ENCODE measurements around the gene OR8H1. TPM values are rescaled to one million over a fixed set of nuclear protein-coding genes. Genes with fewer than 3 reads are reported as not detected.

OR8H1 gene
- total and polyA plus RNA-seq, 2 of the 13 experiments (the other 11 are each of a cell fraction or from before 2014, with no cell fraction given), result not detected

GRCh38 chr11:56271092-56271491, 21.0 kb downstream of the OR8H1 start:
- Histone ChIP-seq H3K36me3 (replicated peaks in 1 of 2; ENCODE audit: control insufficient read depth in 1 of 2, insufficient read depth in 2 of 2, low read length in 2 of 2) (no peaks in the 10 kb centered on the region), H3K4me3 (replicated peaks in 1 of 3; ENCODE audit: insufficient read depth in 1 of 3, low read depth in 2 of 3, low read length in 3 of 3) (no peak overlapping the region), H3K9ac (ENCODE audit: insufficient read depth, low read depth, low read length) (no peak overlapping the region), H3K9me3 (ENCODE audit: low read length) (peaks cover 62% of the 10 kb centered on the region), H3K4me1 (ENCODE audit: insufficient read depth, low read length) (no peaks in the 10 kb centered on the region), H3K79me2 (ENCODE audit: insufficient read depth, low read length) (no peaks in the 10 kb centered on the region), H3K27ac (ENCODE audit: extremely low read length, insufficient read depth, low read length) (no peak overlapping the region), H3K27me3 (ENCODE audit: control insufficient read depth in 1 of 2, insufficient read depth in 2 of 2, low read length in 2 of 2) (no peaks in the 10 kb centered on the region), H3K4me2 (ENCODE audit: low read depth, low read length) (no peak overlapping the region), H2AFZ (ENCODE audit: low read length) (no peak overlapping the region), H4K20me1 (ENCODE audit: insufficient read depth, low read length) (no peaks in the 10 kb centered on the region)
- no peak for FAIRE-seq
- WGBS (ENCODE audit: low lambda C conversion rate), result 46% methylated on average over 3 of the region's 3 CpGs
- POLR2A ChIA-PET, result no interaction called here
- no peak for ATAC-seq
- intact Hi-C loops (cut with micrococcal nuclease; ENCODE audit: unreplicated experiment) (no loop called here), in situ Hi-C loops (cut with HindIII; ENCODE audit: extremely low pct_ligation_motif_present, low pct_unique_long_range_greater_than_20kb) (no loop called here)
- no peak for DNase-seq (ENCODE audit: low spot score)
- TF ChIP-seq MATR3 (CRISPR knock-in tag; IDR thresholded peaks at IDR 0.05), result no peak
- no peak for TF ChIP-seq ZKSCAN1 (IDR thresholded peaks at IDR 0.05; ENCODE audit: low read length)
- TF ChIP-seq ZNF558 (CRISPR knock-in tag; IDR thresholded peaks at IDR 0.05; ENCODE audit: borderline replicate concordance), result no peak
- no TSS peak for BruUV-seq (replicated peaks)
- CTCF ChIA-PET (ENCODE audit: low intra/inter-chr PET ratio, low total read pairs), result no interaction called here

DNA sequence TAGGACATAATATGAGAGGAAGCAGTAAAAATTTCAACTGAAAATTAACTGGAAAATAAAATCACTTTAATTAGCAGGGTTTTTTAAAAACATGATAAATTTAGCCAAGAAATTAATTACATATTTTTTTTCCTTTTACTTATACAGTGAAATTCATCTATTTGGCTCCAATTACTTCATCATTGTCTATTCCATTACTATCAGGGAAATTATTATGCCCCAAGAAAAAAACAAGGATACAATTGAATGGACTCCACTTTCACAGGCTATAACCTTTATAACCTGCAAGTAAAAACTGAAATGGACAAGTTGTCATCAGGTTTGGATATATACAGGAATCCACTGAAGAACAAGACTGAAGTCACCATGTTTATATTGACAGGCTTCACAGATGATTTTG, 40.1 kb downstream of the OR8H1 start, which contains the start of gene OR5T3:
TSS of gene OR5T3 (plus strand) at position 301 of the 400 bp plus-strand sequence. CDS start at position 301, 0 bp downstream.
- H3K4me1 ChIP-seq (ENCODE audit: insufficient read depth, low read length), result no peaks in the 10 kb centered on the region
- H3K9ac ChIP-seq (ENCODE audit: insufficient read depth, low read depth, low read length), result no peak within 1 kb of the TSS
- H3K27me3 ChIP-seq (ENCODE audit: control insufficient read depth in 1 of 2, insufficient read depth in 2 of 2, low read length in 2 of 2), result no peaks in the 10 kb centered on the region
- ATAC-seq (no peak), FAIRE-seq (no peak), DNase-seq (ENCODE audit: low spot score) (no peak)
- no peaks in the 10 kb centered on the region for H3K36me3 ChIP-seq (replicated peaks in 1 of 2; ENCODE audit: control insufficient read depth in 1 of 2, insufficient read depth in 2 of 2, low read length in 2 of 2)
- intact Hi-C loops (cut with micrococcal nuclease; ENCODE audit: unreplicated experiment), result no loop called here
- H3K4me2 ChIP-seq (ENCODE audit: low read depth, low read length), result no peak within 1 kb of the TSS
- H4K20me1 ChIP-seq (ENCODE audit: insufficient read depth, low read length), result no peaks in the 10 kb centered on the region
- no peak for TF ChIP-seq RBM22 (optimal IDR thresholded peaks at IDR 0.05; ENCODE audit: low read length)
- no peak for TF ChIP-seq TCF12 (IDR thresholded peaks at IDR 0.05)
- TF ChIP-seq TCF12 (CRISPR knock-in tag; IDR thresholded peaks at IDR 0.05), result no peak
- no peak for TF ChIP-seq ZNF333 (CRISPR knock-in tag; IDR thresholded peaks at IDR 0.05; ENCODE audit: borderline replicate concordance)
- TF ChIP-seq SNAPC5 (CRISPR knock-in tag; IDR thresholded peaks at IDR 0.05; ENCODE audit: borderline replicate concordance), result no peak
- no peak within 1 kb of the TSS for H3K4me3 ChIP-seq (replicated peaks in 1 of 3; ENCODE audit: insufficient read depth in 1 of 3, low read depth in 2 of 3, low read length in 3 of 3)
- CTCF ChIA-PET (ENCODE audit: low intra/inter-chr PET ratio, low total read pairs), result no interaction called here
- H3K9me3 ChIP-seq (ENCODE audit: low read length), result peaks cover 50% of the 10 kb centered on the region
- no peak within 1 kb of the TSS for H3K27ac ChIP-seq (ENCODE audit: extremely low read length, insufficient read depth, low read length)
- H3K79me2 ChIP-seq (ENCODE audit: insufficient read depth, low read length), result no peaks in the 10 kb centered on the region
- no TSS peak for BruUV-seq (replicated peaks)
- POLR2A ChIA-PET, result no interaction called here
- in situ Hi-C loops (cut with HindIII; ENCODE audit: extremely low pct_ligation_motif_present, low pct_unique_long_range_greater_than_20kb), result no loop called here
- H2AFZ ChIP-seq (ENCODE audit: low read length), result no peak within 1 kb of the TSS

Other genes with a start within 250 kb of the OR8H1 start
- not detected in 2 replicates for gene OR8I2, start 198.9 kb downstream of the OR8H1 start, total RNA-seq (2016; rRNA removed; fragmentation: Illumina TruSeq; extraction: Trizol)
- gene OR8I2, start 198.9 kb downstream of the OR8H1 start, polyA plus RNA-seq (2011; rRNA removed), result not detected in 2 replicates
- gene OR8H2, start 188.6 kb downstream of the OR8H1 start, total RNA-seq (2016; rRNA removed; fragmentation: Illumina TruSeq; extraction: Trizol), result not detected in 2 replicates
- gene OR8H2, start 188.6 kb downstream of the OR8H1 start, polyA plus RNA-seq (2011; rRNA removed), result not detected in 2 replicates
- gene OR8H3, start 169.9 kb downstream of the OR8H1 start, total RNA-seq (2016; rRNA removed; fragmentation: Illumina TruSeq; extraction: Trizol), result not detected in 2 replicates
- gene OR8H3, start 169.9 kb downstream of the OR8H1 start, polyA plus RNA-seq (2011; rRNA removed), result not detected in 2 replicates
- gene OR8J3, start 152.1 kb downstream of the OR8H1 start, total RNA-seq (2016; rRNA removed; fragmentation: Illumina TruSeq; extraction: Trizol), result not detected in 2 replicates
- not detected in 2 replicates for gene OR8J3, start 152.1 kb downstream of the OR8H1 start, polyA plus RNA-seq (2011; rRNA removed)
- not detected in 2 replicates for gene OR8K5, start 131.9 kb downstream of the OR8H1 start, total RNA-seq (2016; rRNA removed; fragmentation: Illumina TruSeq; extraction: Trizol)
- not detected in 2 replicates for gene OR8K5, start 131.9 kb downstream of the OR8H1 start, polyA plus RNA-seq (2011; rRNA removed)
- gene OR5J2, start 115.6 kb downstream of the OR8H1 start, total RNA-seq (2016; rRNA removed; fragmentation: Illumina TruSeq; extraction: Trizol), result not detected in 2 replicates
- not detected in 2 replicates for gene OR5J2, start 115.6 kb downstream of the OR8H1 start, polyA plus RNA-seq (2011; rRNA removed)
- not detected in 2 replicates for gene OR5T2, start 58.0 kb downstream of the OR8H1 start, total RNA-seq (2016; rRNA removed; fragmentation: Illumina TruSeq; extraction: Trizol)
- gene OR5T2, start 58.0 kb downstream of the OR8H1 start, polyA plus RNA-seq (2011; rRNA removed), result not detected in 2 replicates
- gene OR5T3, start 40.0 kb downstream of the OR8H1 start, total RNA-seq (2016; rRNA removed; fragmentation: Illumina TruSeq; extraction: Trizol), result not detected in 2 replicates
- not detected in 2 replicates for gene OR5T3, start 40.0 kb downstream of the OR8H1 start, polyA plus RNA-seq (2011; rRNA removed)
- gene OR5T1, start 18.1 kb downstream of the OR8H1 start, total RNA-seq (2016; rRNA removed; fragmentation: Illumina TruSeq; extraction: Trizol), result not detected in 2 replicates
- not detected in 2 replicates for gene OR5T1, start 18.1 kb downstream of the OR8H1 start, polyA plus RNA-seq (2011; rRNA removed)
- gene OR8K3, start 22.9 kb upstream of the OR8H1 start, total RNA-seq (2016; rRNA removed; fragmentation: Illumina TruSeq; extraction: Trizol), result not detected in 2 replicates
- gene OR8K3, start 22.9 kb upstream of the OR8H1 start, polyA plus RNA-seq (2011; rRNA removed), result not detected in 2 replicates
- not detected in 2 replicates for gene OR8K1, start 53.8 kb upstream of the OR8H1 start, total RNA-seq (2016; rRNA removed; fragmentation: Illumina TruSeq; extraction: Trizol)
- not detected in 2 replicates for gene OR8K1, start 53.8 kb upstream of the OR8H1 start, polyA plus RNA-seq (2011; rRNA removed)
- gene OR8J1, start 62.0 kb upstream of the OR8H1 start, total RNA-seq (2016; rRNA removed; fragmentation: Illumina TruSeq; extraction: Trizol), result not detected in 2 replicates
- gene OR8J1, start 62.0 kb upstream of the OR8H1 start, polyA plus RNA-seq (2011; rRNA removed), result not detected in 2 replicates
- not detected in 2 replicates for gene OR8U1, start 83.4 kb upstream of the OR8H1 start, total RNA-seq (2016; rRNA removed; fragmentation: Illumina TruSeq; extraction: Trizol)
- not detected in 2 replicates for gene OR8U1, start 83.4 kb upstream of the OR8H1 start, polyA plus RNA-seq (2011; rRNA removed)
- not detected in 2 replicates for gene OR5AL1, start 120.4 kb upstream of the OR8H1 start, total RNA-seq (2016; rRNA removed; fragmentation: Illumina TruSeq; extraction: Trizol)
- gene OR5AL1, start 120.4 kb upstream of the OR8H1 start, polyA plus RNA-seq (2011; rRNA removed), result not detected in 2 replicates
- not detected in 2 replicates for gene OR5M3, start 181.1 kb upstream of the OR8H1 start, total RNA-seq (2016; rRNA removed; fragmentation: Illumina TruSeq; extraction: Trizol)
- gene OR5M3, start 181.1 kb upstream of the OR8H1 start, polyA plus RNA-seq (2011; rRNA removed), result not detected in 2 replicates
- gene OR5M8, start 199.1 kb upstream of the OR8H1 start, total RNA-seq (2016; rRNA removed; fragmentation: Illumina TruSeq; extraction: Trizol), result not detected in 2 replicates
- not detected in 2 replicates for gene OR5M8, start 199.1 kb upstream of the OR8H1 start, polyA plus RNA-seq (2011; rRNA removed)

Data from HepG2 (cell line).